Panc1 (cell line): ENCODE measurements around the gene REPIN1.

Experiments used
- CTCF ChIP-seq: fragments of 450-650 bp; IDR thresholded peaks from 2 replicates; pipeline ENCODE4 v1.5.1; 2017; ENCODE audit warnings: mild to moderate bottlenecking
- POLR2AphosphoS5 ChIP-seq: IDR thresholded peaks from 2 replicates; pipeline ENCODE4 v1.6.1; 2012; ENCODE audit warnings: mild to moderate bottlenecking, low read depth, low read length, moderate library complexity
- REST ChIP-seq, 2 experiments: IDR thresholded peaks; 2 replicates each; pipeline ENCODE4 v1.6.1; 2011 to 2012; ENCODE audit warnings: low read depth in 2 of 2, control low read depth in 1 of 2, low read length in 1 of 2, mild to moderate bottlenecking in 1 of 2, moderate library complexity in 1 of 2; ENCODE audit not compliant: insufficient read depth in 1 of 2
- SIN3A ChIP-seq: IDR thresholded peaks from 2 replicates; pipeline ENCODE4 v1.6.1; 2012; ENCODE audit warnings: low read depth, mild to moderate bottlenecking, low read length, moderate library complexity, borderline replicate concordance; ENCODE audit not compliant: insufficient read depth
- TCF7L2 ChIP-seq: IDR thresholded peaks from 2 replicates; pipeline ENCODE4 v1.6.1; 2011; ENCODE audit warnings: mild to moderate bottlenecking, low read depth, low read length, inconsistent platforms

- no peak for TF ChIP-seq CTCF
- TF ChIP-seq POLR2AphosphoS5, result no peak
- TF ChIP-seq SIN3A, result no peak
- no peak for TF ChIP-seq REST (IDR thresholded peaks at IDR 0.05; ENCODE audit: insufficient read depth in 1 of 2, low read depth in 2 of 2, low read length in 1 of 2)
- no peak for TF ChIP-seq TCF7L2
Measured at GRCh38 chr7:150389532-150389816, 20.9 kb downstream of the REPIN1 start.
